GM19372 (cell line): ENCODE measurements around the gene EVA1A.

Source experiments
- ATAC-seq: cut with Tn5 transposase; IDR thresholded peaks from one replicate; pipeline ENCODE4 v1.9.1; 2021; ENCODE audit warnings: mild to moderate bottlenecking, low read depth, moderate library complexity; ENCODE audit not compliant: unreplicated experiment

The EVA1A gene

DNA sequence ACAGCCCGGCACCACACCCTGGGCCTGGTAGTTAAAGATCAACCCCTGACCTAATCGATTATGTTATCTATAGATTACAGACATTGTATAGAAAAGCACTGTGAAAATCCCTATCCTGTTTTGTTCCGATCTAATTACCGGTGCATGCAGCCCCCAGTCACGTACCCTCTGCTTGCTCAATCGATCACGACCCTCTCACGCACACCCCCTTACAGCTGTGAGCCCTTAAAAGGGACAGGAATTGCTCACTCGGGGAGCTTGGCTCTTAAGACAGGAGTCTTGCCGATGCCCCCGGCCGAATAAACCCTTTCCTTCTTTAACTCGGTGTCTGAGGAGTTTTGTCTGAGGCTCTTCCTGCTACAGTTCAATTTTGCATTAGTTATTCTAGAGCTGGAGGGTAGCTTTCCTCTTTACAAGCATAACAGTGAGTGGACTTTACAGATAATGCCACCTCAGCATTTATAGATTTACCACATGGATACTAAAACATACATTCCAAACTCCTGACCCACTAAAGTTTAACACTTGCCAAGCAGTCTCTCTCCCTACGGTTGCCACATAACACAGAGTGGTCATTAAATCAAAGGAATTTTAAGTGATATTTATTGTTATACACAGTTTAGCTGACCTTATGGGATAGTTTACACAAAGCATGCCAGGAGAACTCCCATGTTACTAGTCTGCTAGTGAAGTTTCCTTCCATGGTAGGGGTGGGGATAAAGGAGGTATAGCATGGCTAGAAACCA lies 101.0 kb downstream of the EVA1A start:
- no peak for ATAC-seq

DNA sequence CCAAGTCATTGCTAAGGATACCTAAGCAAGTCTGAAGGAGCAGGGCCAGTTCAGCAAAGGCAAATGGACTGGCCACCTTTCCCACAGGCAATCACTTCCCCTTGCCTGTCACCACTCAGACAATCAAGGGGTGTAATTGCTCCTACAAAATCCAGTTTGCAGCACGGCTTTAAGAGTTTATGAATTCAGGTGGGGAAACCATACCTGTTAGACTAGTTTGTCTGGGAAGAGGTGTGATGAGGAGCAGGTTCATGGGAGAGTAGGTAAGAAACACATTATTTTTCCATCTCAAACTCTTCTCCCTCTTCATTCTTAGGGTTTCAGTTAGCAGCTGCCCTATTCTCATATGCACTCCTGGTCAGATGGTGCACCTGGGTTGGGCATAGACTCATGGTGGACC lies 102.5 kb downstream of the EVA1A start:
- no peak for ATAC-seq

DNA sequence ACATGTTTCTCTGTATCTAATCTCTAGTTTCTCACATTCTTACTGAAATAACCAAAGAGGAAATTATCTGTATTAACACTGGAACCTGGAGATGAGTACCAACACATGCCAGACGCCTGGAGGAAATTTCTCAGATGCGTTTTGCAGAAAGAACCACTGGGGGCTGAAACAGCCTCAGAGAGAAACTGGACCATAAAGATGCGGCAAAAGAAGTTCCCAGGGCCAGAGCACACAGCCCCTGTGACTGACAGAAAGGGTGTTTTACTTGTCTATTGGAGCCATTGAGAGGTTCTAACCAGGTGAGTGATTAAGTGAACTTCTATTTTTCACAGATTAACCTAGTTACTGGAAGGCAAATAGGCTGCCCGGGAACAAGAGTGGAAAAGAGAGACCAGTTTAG lies 103.9 kb downstream of the EVA1A start:
- ATAC-seq = no peak

DNA sequence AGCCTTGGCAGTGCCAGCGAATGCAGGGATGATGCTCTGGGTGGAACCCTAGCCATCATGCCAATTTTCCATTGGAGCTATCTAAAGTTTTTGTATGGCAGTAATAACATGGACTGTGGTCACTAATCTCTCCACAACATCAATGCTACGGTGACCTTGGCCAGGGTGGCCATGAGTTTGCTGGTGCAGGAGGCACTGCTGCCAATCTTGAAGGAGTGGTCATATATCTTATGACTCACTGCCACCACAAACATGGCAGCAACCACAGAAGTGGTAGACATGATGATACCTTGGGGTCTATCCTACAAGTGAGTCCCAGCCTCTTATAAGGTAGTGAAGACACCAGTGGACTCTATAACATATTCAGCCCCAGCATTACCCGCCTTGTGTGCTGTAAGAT lies 104.6 kb downstream of the EVA1A start:
- no peak for ATAC-seq

DNA sequence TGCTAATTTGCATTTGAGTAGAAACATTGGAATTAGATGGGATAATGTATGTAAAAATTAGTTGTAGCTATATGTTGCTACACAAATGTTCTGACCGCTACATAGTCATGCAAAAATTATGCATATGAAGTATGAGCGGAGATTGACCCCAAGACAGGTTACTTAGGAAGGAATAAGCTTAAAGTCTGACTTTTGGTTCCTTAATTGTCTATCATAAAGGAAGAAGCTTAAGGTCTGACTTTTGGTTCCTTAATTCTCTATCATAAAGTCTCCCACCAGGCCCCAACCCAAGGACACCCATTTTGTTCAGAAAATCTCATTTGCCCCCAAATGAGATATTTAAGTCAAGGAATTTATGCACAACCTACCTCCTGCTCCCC lies 106.5 kb downstream of the EVA1A start:
- no peak for ATAC-seq

DNA sequence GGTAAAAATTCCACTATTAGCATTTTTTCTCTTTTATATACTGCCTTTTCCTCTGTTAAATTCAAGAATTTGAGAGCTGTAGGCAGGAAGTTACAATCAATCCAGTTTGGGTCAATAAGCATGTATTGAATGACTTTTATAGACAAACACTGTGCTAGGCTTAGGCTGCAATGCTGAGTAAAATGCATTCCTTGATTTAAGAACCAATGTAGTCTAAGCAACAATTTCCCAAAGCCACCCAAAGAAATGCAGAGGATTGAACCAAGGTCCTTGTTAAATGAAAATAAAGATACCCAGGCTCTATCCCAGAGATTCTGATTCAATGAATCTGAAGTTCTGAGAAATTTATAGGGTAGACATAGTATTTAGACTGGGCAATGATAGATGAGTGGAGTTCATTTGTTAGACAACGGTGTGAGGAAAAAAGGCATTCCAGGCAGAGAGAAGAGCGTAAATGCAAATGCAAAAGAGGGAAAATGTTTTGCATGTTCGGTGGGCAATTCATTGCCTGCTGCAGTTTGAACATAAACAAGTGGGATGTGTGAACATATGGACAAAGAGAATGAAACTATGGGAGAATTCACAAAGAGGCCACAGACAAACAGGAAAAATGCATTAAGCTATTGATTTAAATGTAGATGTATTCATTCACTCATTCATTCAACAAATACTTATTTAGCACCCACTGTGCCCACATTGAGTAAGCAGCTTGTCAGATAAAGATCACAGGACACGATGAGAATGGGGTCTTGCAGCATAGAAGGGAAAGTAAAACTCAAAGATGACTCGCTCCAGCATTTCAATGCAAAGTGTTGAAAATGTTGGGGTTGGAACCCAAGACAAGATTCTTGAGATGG lies 107.1 kb downstream of the EVA1A start:
- ATAC-seq = no peak

DNA sequence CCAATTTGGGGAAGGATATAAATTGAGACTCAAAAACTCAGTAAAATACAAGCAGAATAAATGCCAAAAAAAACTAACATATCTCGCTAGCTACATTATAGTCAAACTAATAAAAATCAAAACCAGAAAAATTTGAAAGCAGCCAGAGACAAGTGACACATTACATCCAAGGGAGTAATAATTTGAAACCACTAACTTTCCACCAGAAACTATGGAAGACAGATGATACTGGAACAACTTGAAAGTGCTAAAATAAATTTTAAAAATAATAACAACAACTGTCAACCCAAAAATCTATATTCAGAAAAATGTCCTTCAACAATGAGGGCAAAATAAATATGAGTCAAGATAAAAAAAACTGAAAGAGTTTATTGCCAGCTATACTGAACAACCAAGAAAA lies 110.7 kb downstream of the EVA1A start:
- no peak for ATAC-seq

DNA sequence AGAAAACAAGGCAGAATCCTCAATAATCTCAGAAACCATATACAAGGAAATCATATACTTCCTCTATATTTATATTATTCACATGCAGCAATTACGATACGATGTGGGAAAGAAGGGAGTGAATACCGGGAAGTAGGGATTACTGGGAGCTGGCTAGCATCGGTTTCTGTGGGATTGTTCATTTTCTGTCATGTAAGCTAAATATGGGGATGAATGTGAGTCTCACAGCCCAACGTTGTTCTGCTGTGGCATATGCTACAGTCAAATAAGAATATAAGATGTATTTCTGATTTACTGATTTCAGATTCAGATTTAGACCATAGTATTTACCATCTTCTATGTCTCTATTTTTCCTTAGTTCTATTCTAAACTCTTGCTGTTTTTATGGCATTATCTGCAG lies 113.6 kb downstream of the EVA1A start:
- no peak for ATAC-seq
